Naive thymus-derived CD8-positive, alpha-beta T cell (primary cell): ENCODE data around the gene SERPING1. TPM values are rescaled to one million over a fixed set of nuclear protein-coding genes. Genes with fewer than 3 reads are reported as not detected.
A peak's percentile ranks its signal among the peaks of the same experiment; 100 is the strongest.

ENCODE experiments used
- ATAC-seq, 2 donors: fragments of 150-1000 bp; cut with Tn5 transposase in 1 of 2; sonication (Bioruptor Pico), chemical (Tn5 transposase) in 1 of 2; 1 replicate in 1 of 2; 2 replicates in 1 of 2; pipeline ENCODE4 v1.10.0; 2021; ENCODE audit warnings: mild to moderate bottlenecking in 2 of 2, moderate library complexity in 2 of 2
- POLR2A ChIA-PET: fragments of 350-600 bp; sonication (Branson Sonifier 250); formaldehyde crosslinking; loops from one replicate; lab custom pipeline; 2021; ENCODE audit warnings: antibody characterized with exemption; lab: Charles Lee
- DNase-seq, 10 donors: peaks; one replicate each; pipeline versions ENCODE4 v3.0.0 to v3.0.0-alpha.2; 2020 to 2022
- H3K27ac Mint-ChIP-seq, 10 donors: one replicate each; pipeline ENCODE4 v1.8.0; 2020 to 2022; ENCODE audit warnings: mild to moderate bottlenecking in 10 of 10, mixed read lengths in 10 of 10, moderate library complexity in 4 of 10, inconsistent platforms in 1 of 10
- H3K27me3 Mint-ChIP-seq, 5 donors: one replicate each; pipeline ENCODE4 v1.8.0; 2021 to 2022; ENCODE audit warnings: mixed read lengths in 5 of 5
- H3K36me3 Mint-ChIP-seq, 3 donors: one replicate each; pipeline ENCODE4 v1.8.0; 2020 to 2022; ENCODE audit warnings: mixed read lengths in 3 of 3, mild to moderate bottlenecking in 2 of 3, inconsistent platforms in 1 of 3
- H3K4me1 Mint-ChIP-seq, 4 donors: one replicate each; pipeline ENCODE4 v1.8.0; 2021 to 2022; ENCODE audit warnings: mixed read lengths in 4 of 4
- H3K4me3 Mint-ChIP-seq, 10 donors: one replicate each; pipeline ENCODE4 v1.8.0; 2020 to 2022; ENCODE audit warnings: mild to moderate bottlenecking in 10 of 10, mixed read lengths in 10 of 10, moderate library complexity in 6 of 10, inconsistent platforms in 1 of 10
- H3K9me3 Mint-ChIP-seq, 9 donors: one replicate each; pipeline ENCODE4 v1.8.0; 2020 to 2022; ENCODE audit warnings: mixed read lengths in 9 of 9, mild to moderate bottlenecking in 3 of 9, inconsistent platforms in 1 of 9, moderate library complexity in 1 of 9
- microRNA-seq: library from miRNA; unstranded; fragments of <30 nt; microRNA quantifications from one replicate; pipeline ENCODE4 v1.2.0, GENCODE V29; 2022; ENCODE audit warnings: borderline microRNAs expressed
- polyA plus RNA-seq, 3 donors: library from polyadenylated mRNA; unstranded; fragments of 300-500 nt; fragmentation: Illumina TruSeq; gene quantifications; one replicate each; pipeline ENCODE4 v1.2.3, GENCODE V29; 2021
- total RNA-seq, 8 experiments: library from RNA in 2 of 8; stranded (reverse) in 2 of 8; gene quantifications; one replicate each; pipeline ENCODE4 v1.2.3 and lab custom pipeline; 2021 to 2026

SERPING1 gene
- total and polyA plus RNA-seq, 5 experiments from 2014 or later = not detected

GRCh38 chr11:57663975-57664374 lies 66.5 kb downstream of the SERPING1 start:
- no peak for DNase-seq
- H3K4me1 Mint-ChIP-seq = peaks cover 20 to 48% (median 28%) of the 10 kb centered on the region in 4 donors
- no peak for ATAC-seq
- no peaks in the 10 kb centered on the region for H3K27me3 Mint-ChIP-seq
- peak overlapping the region in 1 of 10 donors; percentile 17 for H3K27ac Mint-ChIP-seq
- POLR2A ChIA-PET = no interaction called here
- H3K36me3 Mint-ChIP-seq = peaks cover 0 to 35% (median 14%) of the 10 kb centered on the region in 3 donors
- H3K4me3 Mint-ChIP-seq = peak overlapping the region in 1 of 10 donors; percentile 38
- peaks cover 0 to 3% (median 0%) of the 10 kb centered on the region in 9 donors for H3K9me3 Mint-ChIP-seq

Small RNA genes lying within 50 kb of the gene (microRNA-seq; reads per million reads assigned to microRNA genes)
- 58.2 reads per million, percentile 56 among the genes with 10 or more reads in this experiment for gene MIR130A

Other genes starting within 250 kb of the SERPING1 start
- gene PRG3, start 216.5 kb upstream of the SERPING1 start, total RNA-seq = not detected
- gene PRG3, start 216.5 kb upstream of the SERPING1 start, polyA plus RNA-seq = not detected
- not detected for gene PRG2, start 207.0 kb upstream of the SERPING1 start, total RNA-seq
- not detected for gene PRG2, start 207.0 kb upstream of the SERPING1 start, polyA plus RNA-seq
- gene SLC43A3, start 170.6 kb upstream of the SERPING1 start, total RNA-seq = 10 to 100 TPM; 14.5 to 17.4 TPM
- 10 to 100 TPM; 11.4 to 13.7 (median 11.5) TPM for gene SLC43A3, start 170.6 kb upstream of the SERPING1 start, polyA plus RNA-seq
- not detected for gene RTN4RL2, start 137.2 kb upstream of the SERPING1 start, total RNA-seq
- under 1 TPM in 2 of 3 donors, not detected in 1; 0.09 to 0.21 TPM for gene RTN4RL2, start 137.2 kb upstream of the SERPING1 start, polyA plus RNA-seq
- gene SLC43A1, start 82.0 kb upstream of the SERPING1 start, total RNA-seq = 10 to 100 TPM; 27.2 to 27.8 TPM
- gene SLC43A1, start 82.0 kb upstream of the SERPING1 start, polyA plus RNA-seq = 10 to 100 TPM; 15.3 to 23.2 (median 21.4) TPM
- gene TIMM10, start 66.9 kb upstream of the SERPING1 start, total RNA-seq = 10 to 100 TPM; 26.6 to 30.2 TPM
- gene TIMM10, start 66.9 kb upstream of the SERPING1 start, polyA plus RNA-seq = 10 to 100 TPM; 66.1 to 86.5 (median 70.5) TPM
- gene SMTNL1, start 60.1 kb upstream of the SERPING1 start, total RNA-seq = not detected
- gene SMTNL1, start 60.1 kb upstream of the SERPING1 start, polyA plus RNA-seq = under 1 TPM in 2 of 3 donors, not detected in 1; 0.12 to 0.37 TPM
- 10 to 100 TPM; 61.8 to 66.5 TPM for gene UBE2L6, start 30.0 kb upstream of the SERPING1 start, total RNA-seq
- gene UBE2L6, start 30.0 kb upstream of the SERPING1 start, polyA plus RNA-seq = 100 to 1,000 TPM; 218 to 246 (median 239) TPM
- gene YPEL4, start 52.2 kb downstream of the SERPING1 start, total RNA-seq = 10 to 100 TPM; 12.9 to 14.6 TPM
- gene YPEL4, start 52.2 kb downstream of the SERPING1 start, polyA plus RNA-seq = under 1 TPM in 1 of 3 donors, not detected in 2; 0.27 TPM
- gene CLP1, start 60.1 kb downstream of the SERPING1 start, total RNA-seq = 10 to 100 TPM; 13.5 TPM
- 10 to 100 TPM in 1 of 3 donors, 1 to 10 TPM in 2; 7.9 to 13.4 (median 9.4) TPM for gene CLP1, start 60.1 kb downstream of the SERPING1 start, polyA plus RNA-seq
- 10 to 100 TPM; 75.2 to 78.8 TPM for gene ZDHHC5, start 70.4 kb downstream of the SERPING1 start, total RNA-seq
- 10 to 100 TPM; 25.0 to 43.4 (median 26.4) TPM for gene ZDHHC5, start 70.4 kb downstream of the SERPING1 start, polyA plus RNA-seq
- gene MED19, start 114.5 kb downstream of the SERPING1 start, total RNA-seq = 10 to 100 TPM in 1 of 2 experiments, 1 to 10 TPM in 1; 9.3 to 11.9 TPM
- 10 to 100 TPM; 12.8 to 17.4 (median 15.7) TPM for gene MED19, start 114.5 kb downstream of the SERPING1 start, polyA plus RNA-seq
- 10 to 100 TPM; 56.4 to 58.5 TPM for gene TMX2, start 114.9 kb downstream of the SERPING1 start, total RNA-seq
- gene TMX2, start 114.9 kb downstream of the SERPING1 start, polyA plus RNA-seq = 10 to 100 TPM; 69.9 to 85.8 (median 82.7) TPM
- gene SELENOH, start 143.8 kb downstream of the SERPING1 start, total RNA-seq = 100 to 1,000 TPM; 142 to 146 TPM
- 100 to 1,000 TPM; 294 to 419 (median 342) TPM for gene SELENOH, start 143.8 kb downstream of the SERPING1 start, polyA plus RNA-seq
- gene BTBD18, start 154.1 kb downstream of the SERPING1 start, total RNA-seq = under 1 TPM; 0.18 to 0.30 TPM
- gene BTBD18, start 154.1 kb downstream of the SERPING1 start, polyA plus RNA-seq = under 1 TPM; 0.25 to 0.76 (median 0.27) TPM
- gene CTNND1, start 164.1 kb downstream of the SERPING1 start, total RNA-seq = 10 to 100 TPM; 17.4 to 19.1 TPM
- 1 to 10 TPM; 1.3 to 1.5 (median 1.5) TPM for gene CTNND1, start 164.1 kb downstream of the SERPING1 start, polyA plus RNA-seq